Measurements from ENCODE around the gene RASSF8.
A peak's percentile ranks its signal among the peaks of the same experiment; 100 is the strongest.

RASSF8 gene

GRCh38 chr12:26068503-26068902, 110.0 kb downstream of the RASSF8 start:
- no peak for DNase-seq

GRCh38 chr12:26069796-26070195, 111.3 kb downstream of the RASSF8 start:
- no peak for DNase-seq

- no peak for DNase-seq
Measured at GRCh38 chr12:26077915-26078702, 119.6 kb downstream of the RASSF8 start.

- DNase-seq, result no peak
Measured at GRCh38 chr12:26080911-26081310, 122.4 kb downstream of the RASSF8 start.

- no peak for DNase-seq
Measured at GRCh38 chr12:26086936-26087335, 128.5 kb downstream of the RASSF8 start.

GRCh38 chr12:26088998-26089397, 130.5 kb downstream of the RASSF8 start:
- DNase-seq, result no peak

- no peak for DNase-seq
Measured at GRCh38 chr12:26090836-26091510, 132.5 kb downstream of the RASSF8 start.

- no peak for DNase-seq
Measured at GRCh38 chr12:26091822-26092221, 133.3 kb downstream of the RASSF8 start.

- no peak for DNase-seq
Measured at GRCh38 chr12:26092346-26093105, 134.0 kb downstream of the RASSF8 start.

- no peak for DNase-seq
Measured at GRCh38 chr12:26095186-26095585, 136.7 kb downstream of the RASSF8 start.

GRCh38 chr12:26096036-26096435, 137.6 kb downstream of the RASSF8 start:
- no peak for DNase-seq

GRCh38 chr12:26097046-26097878, 138.8 kb downstream of the RASSF8 start:
- DNase-seq, result peak; percentile 61

- no peak for DNase-seq
Measured at GRCh38 chr12:26100666-26101349, 142.3 kb downstream of the RASSF8 start.

GRCh38 chr12:26101350-26101734, 142.9 kb downstream of the RASSF8 start:
- DNase-seq, result peak; percentile 11

- DNase-seq, result no peak
Measured at GRCh38 chr12:26101763-26102162, 143.3 kb downstream of the RASSF8 start.

GRCh38 chr12:26102953-26103352, 144.5 kb downstream of the RASSF8 start:
- no peak for DNase-seq

- DNase-seq, result no peak
Measured at GRCh38 chr12:26106347-26106746, 147.9 kb downstream of the RASSF8 start.

GRCh38 chr12:26108915-26109314, 150.4 kb downstream of the RASSF8 start:
- no peak for DNase-seq

GRCh38 chr12:26109343-26109881, 150.9 kb downstream of the RASSF8 start:
- DNase-seq, result no peak

- DNase-seq, result no peak
Measured at GRCh38 chr12:26112232-26112631, 153.8 kb downstream of the RASSF8 start.

GRCh38 chr12:26112703-26113147, 154.2 kb downstream of the RASSF8 start:
- DNase-seq, result no peak

- no peak for DNase-seq
Measured at GRCh38 chr12:26113181-26113654, 154.7 kb downstream of the RASSF8 start.

All from NCI-H345 (cell line).